SK-N-SH (cell line): ENCODE data around the gene ARHGEF3. TPM values are rescaled to one million over a fixed set of nuclear protein-coding genes. Genes with fewer than 3 reads are reported as not detected.

Experiments
- CTCF ChIA-PET: fragments of 300-600, 350-600 bp; formaldehyde crosslinking; extraction: SDS; loops from one replicate; lab custom pipeline; 2021; lab: Yijun Ruan, JAX
- POLR2A ChIA-PET: fragments of 350-600 bp; sonication (Branson Sonifier 250); formaldehyde crosslinking; extraction: SDS; loops from one replicate; lab custom pipeline; 2020; ENCODE audit warnings: antibody characterized with exemption, inconsistent platforms; lab: Yijun Ruan, JAX
- DNase-seq: peaks from one replicate; pipeline ENCODE4 v3.0.0; 2012
- H2AFZ ChIP-seq: fragments of 200-600 bp; sonication (generic); 2 replicates; pipeline ENCODE4 v1.8.1; 2016; ENCODE audit warnings: antibody characterized with exemption, mild to moderate bottlenecking, low read depth
- H3F3A ChIP-seq: fragments of 200-600 bp; sonication (generic); replicated peaks from 2 replicates; pipeline ENCODE3; 2016; ENCODE audit warnings: antibody characterized with exemption, mild to moderate bottlenecking; ENCODE audit not compliant: insufficient read depth
- H3K27ac ChIP-seq, 2 experiments: fragments of 200-500 bp in 1 of 2; fragments of 200-600 bp in 1 of 2; sonication (Bioruptor generic) in 1 of 2; sonication (generic), shearing (Covaris generic) in 1 of 2; 2 replicates each; pipeline versions ENCODE4 v1.5.1 to v1.6.1; 2014 to 2016; ENCODE audit warnings: low read depth in 2 of 2, inconsistent platforms in 1 of 2, low read length in 1 of 2, mild to moderate bottlenecking in 1 of 2, mixed read lengths in 1 of 2
- H3K27me3 ChIP-seq: fragments of 200-600 bp; sonication (generic), shearing (Covaris generic); 2 replicates; pipeline ENCODE4 v1.6.1; 2016; ENCODE audit warnings: mixed run types; ENCODE audit not compliant: insufficient read depth
- H3K36me3 ChIP-seq, 2 experiments: fragments of 200-500 bp in 1 of 2; fragments of 200-600 bp in 1 of 2; sonication (Bioruptor generic) in 1 of 2; sonication (generic) in 1 of 2; replicated peaks in 1 of 2; 2 replicates each; pipeline versions ENCODE3 to v1.5.1; 2014 to 2016; ENCODE audit warnings: low read length in 1 of 2, mild to moderate bottlenecking in 1 of 2; ENCODE audit not compliant: insufficient read depth in 2 of 2, control insufficient read depth in 1 of 2
- H3K4me1 ChIP-seq, 2 experiments: fragments of 200-500 bp in 1 of 2; fragments of 200-600 bp in 1 of 2; sonication (Bioruptor generic) in 1 of 2; sonication (generic), shearing (Covaris generic) in 1 of 2; 2 replicates each; pipeline versions ENCODE4 v1.5.1 to v1.6.1; 2014 to 2016; ENCODE audit warnings: low read depth in 1 of 2, low read length in 1 of 2, mixed run types in 1 of 2; ENCODE audit not compliant: insufficient read depth in 2 of 2, control insufficient read depth in 1 of 2
- H3K4me2 ChIP-seq: fragments of 200-600 bp; sonication (generic), shearing (Covaris generic); 2 replicates; pipeline ENCODE4 v1.6.1; 2017; ENCODE audit warnings: mixed run types
- H3K4me3 ChIP-seq, 2 experiments: fragments of 200-500 bp in 1 of 2; fragments of 200-600 bp in 1 of 2; sonication (Bioruptor generic) in 1 of 2; sonication (generic), shearing (Covaris generic) in 1 of 2; 2 replicates each; pipeline versions ENCODE4 v1.5.1 to v1.8.1; 2014 to 2016; ENCODE audit warnings: low read depth in 2 of 2, inconsistent platforms in 1 of 2, low read length in 1 of 2, mild to moderate bottlenecking in 1 of 2, mixed read lengths in 1 of 2, moderate library complexity in 1 of 2
- H3K79me2 ChIP-seq: fragments of 200-600 bp; sonication (generic); 2 replicates; pipeline ENCODE4 v1.8.1; 2017; ENCODE audit warnings: mild to moderate bottlenecking; ENCODE audit not compliant: insufficient read depth
- H3K9ac ChIP-seq: fragments of 200-600 bp; sonication (generic); 2 replicates; pipeline ENCODE4 v1.6.1; 2017; ENCODE audit warnings: mixed run types
- H3K9me2 ChIP-seq: fragments of 200-600 bp; sonication (generic); 2 replicates; pipeline ENCODE4 v1.6.1; 2017; ENCODE audit warnings: mixed run types
- H3K9me3 ChIP-seq: fragments of 200-600 bp; sonication (generic); 2 replicates; pipeline ENCODE4 v1.6.1; 2017; ENCODE audit warnings: mixed run types, mild to moderate bottlenecking, moderate library complexity
- H4K20me1 ChIP-seq: fragments of 200-600 bp; sonication (generic); 2 replicates; pipeline ENCODE4 v1.6.1; 2017; ENCODE audit warnings: mild to moderate bottlenecking, mixed run types; ENCODE audit not compliant: insufficient read depth
- EZH2phosphoT487 ChIP-seq: fragments of 200-600 bp; sonication (generic); IDR thresholded peaks from 2 replicates; pipeline ENCODE4 v1.6.1; 2017; ENCODE audit warnings: low read depth, mixed run types, mild to moderate bottlenecking, antibody characterized with exemption, moderate library complexity, borderline replicate concordance
- FOSL2 ChIP-seq: IDR thresholded peaks from 2 replicates; pipeline ENCODE4 v1.4.0; 2012; ENCODE audit warnings: low read depth, mild to moderate bottlenecking, moderate library complexity, borderline replicate concordance
- FOXJ3 ChIP-seq: sonication (generic); formaldehyde crosslinking; IDR thresholded peaks from 2 replicates; pipeline ENCODE4 v1.5.1; 2020; ENCODE audit warnings: mild to moderate bottlenecking, missing genetic modification reagents
- GATA2 ChIP-seq: sonication (generic); formaldehyde crosslinking; IDR thresholded peaks from 2 replicates; pipeline ENCODE4 v1.5.0; 2020; ENCODE audit warnings: mild to moderate bottlenecking, missing genetic modification reagents
- JUND ChIP-seq: IDR thresholded peaks from 2 replicates; pipeline ENCODE4 v1.4.0; 2012
- MEF2A ChIP-seq: IDR thresholded peaks from 2 replicates; pipeline ENCODE4 v1.4.0; 2012; ENCODE audit warnings: low read depth, borderline replicate concordance
- RXRA ChIP-seq: IDR thresholded peaks from 2 replicates; pipeline ENCODE4 v1.4.0; 2012; ENCODE audit warnings: low read depth, mild to moderate bottlenecking, borderline replicate concordance
- TCF12 ChIP-seq: IDR thresholded peaks from 2 replicates; pipeline ENCODE4 v1.4.0; 2012
- WGBS: methylation state at CpG from one replicate; pipeline ENCODE4 v1.1.6; 2017; ENCODE audit warnings: low lambda C conversion rate; 5-methylcytosine and 5-hydroxymethylcytosine counted together
- polyA plus RNA-seq, 3 experiments: library from polyadenylated mRNA; depleted of rRNA; stranded (reverse); fragments of >200 nt; gene quantifications; 2 replicates each; pipeline ENCODE4 v1.2.3, GENCODE V29; 2012
- TF ChIP-seq, protein P1 (sequence below): IDR thresholded peaks from 2 replicates; pipeline ENCODE4 v1.4.0; 2012; ENCODE audit warnings: low read depth, borderline replicate concordance
- TF ChIP-seq, protein P2 (sequence below): IDR thresholded peaks from 2 replicates; pipeline ENCODE4; 2012

The ARHGEF3 gene
- polyA plus RNA-seq, 1 of the 3 experiments (the other 2 are of a cell fraction) = 5.9 TPM

GRCh38 chr3:56835650-56836227 lies 34.0 kb upstream of the ARHGEF3 start:
- Histone ChIP-seq H3K4me2 (no peak overlapping the region), H4K20me1 (no peaks in the 10 kb centered on the region), H3K4me1 (peaks cover 0 to 10% of the 10 kb centered on the region in 2 experiments; a peak in 1 of 4 replicates), H3K27me3 (no peaks in the 10 kb centered on the region), H3K9ac (no peak overlapping the region), H3K27ac (no peak overlapping the region), H3F3A (peaks cover 6% of the 10 kb centered on the region), H3K4me3 (no peak overlapping the region), H3K79me2 (no peaks in the 10 kb centered on the region), H3K36me3 (no peaks in the 10 kb centered on the region), H3K9me2 (no peaks in the 10 kb centered on the region), H3K9me3 (no peaks in the 10 kb centered on the region), H2AFZ (no peak overlapping the region)
- TF ChIP-seq FOXJ3 (CRISPR knock-in tag) (no peak), FOSL2 (no peak)
- DNase-seq = no peak
- POLR2A ChIA-PET = no interaction called here
- WGBS = 72% methylated on average over 6 of the region's 6 CpGs
- CTCF ChIA-PET = interaction anchor here (1.0 kb wide), 1 partner anchor 134 kb away, joined by 3 read pairs; no protein-coding TSS in a partner anchor

DNA sequence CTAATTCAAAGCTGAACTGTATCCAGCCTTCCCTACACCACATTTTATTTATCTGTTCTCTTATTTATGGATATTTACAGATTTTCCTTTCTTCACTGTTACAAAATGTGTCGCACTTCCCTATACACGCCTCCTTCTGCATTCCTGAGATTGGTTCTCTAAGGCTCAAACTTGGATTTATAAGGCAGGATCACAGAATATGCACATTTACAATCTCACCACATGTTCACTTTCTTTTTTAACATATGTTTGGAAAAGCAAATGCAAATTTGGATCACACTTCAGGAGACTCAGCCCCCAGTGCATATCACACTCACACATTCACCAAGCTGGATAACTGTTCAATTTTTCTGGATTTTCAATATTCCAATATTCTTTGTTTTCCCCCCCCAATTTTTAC lies 31.8 kb upstream of the ARHGEF3 start:
- Histone ChIP-seq H3K4me3 (no peak overlapping the region), H3K79me2 (no peaks in the 10 kb centered on the region), H3K4me2 (no peak overlapping the region), H3K9me2 (no peaks in the 10 kb centered on the region), H2AFZ (no peak overlapping the region), H3K4me1 (no peaks in the 10 kb centered on the region), H3K27me3 (no peaks in the 10 kb centered on the region), H4K20me1 (no peaks in the 10 kb centered on the region), H3F3A (no peaks in the 10 kb centered on the region), H3K27ac (no peak overlapping the region), H3K9ac (no peak overlapping the region), H3K36me3 (no peaks in the 10 kb centered on the region), H3K9me3 (no peaks in the 10 kb centered on the region)
- TF ChIP-seq JUND (no peak), TCF12 (no peak), MEF2A (no peak), RXRA (no peak), EZH2phosphoT487 (no peak)
- TF ChIP-seq, protein P1, sequence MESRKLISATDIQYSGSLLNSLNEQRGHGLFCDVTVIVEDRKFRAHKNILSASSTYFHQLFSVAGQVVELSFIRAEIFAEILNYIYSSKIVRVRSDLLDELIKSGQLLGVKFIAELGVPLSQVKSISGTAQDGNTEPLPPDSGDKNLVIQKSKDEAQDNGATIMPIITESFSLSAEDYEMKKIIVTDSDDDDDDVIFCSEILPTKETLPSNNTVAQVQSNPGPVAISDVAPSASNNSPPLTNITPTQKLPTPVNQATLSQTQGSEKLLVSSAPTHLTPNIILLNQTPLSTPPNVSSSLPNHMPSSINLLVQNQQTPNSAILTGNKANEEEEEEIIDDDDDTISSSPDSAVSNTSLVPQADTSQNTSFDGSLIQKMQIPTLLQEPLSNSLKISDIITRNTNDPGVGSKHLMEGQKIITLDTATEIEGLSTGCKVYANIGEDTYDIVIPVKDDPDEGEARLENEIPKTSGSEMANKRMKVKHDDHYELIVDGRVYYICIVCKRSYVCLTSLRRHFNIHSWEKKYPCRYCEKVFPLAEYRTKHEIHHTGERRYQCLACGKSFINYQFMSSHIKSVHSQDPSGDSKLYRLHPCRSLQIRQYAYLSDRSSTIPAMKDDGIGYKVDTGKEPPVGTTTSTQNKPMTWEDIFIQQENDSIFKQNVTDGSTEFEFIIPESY = no peak
- ChIA-PET CTCF (interaction anchor here (1.4 kb wide), 1 partner anchor 35 kb away, joined by 6 read pairs; no protein-coding TSS in a partner anchor), POLR2A (no interaction called here)
- DNase-seq = no peak
- 98% methylated on average over 2 of the region's 2 CpGs for WGBS

- no peak for DNase-seq
- Histone ChIP-seq H4K20me1 (no peaks in the 10 kb centered on the region), H3K9ac (no peak overlapping the region), H3K27me3 (no peaks in the 10 kb centered on the region), H2AFZ (no peak overlapping the region), H3K4me1 (no peaks in the 10 kb centered on the region), H3K4me2 (no peak overlapping the region), H3K9me3 (no peaks in the 10 kb centered on the region), H3K79me2 (no peaks in the 10 kb centered on the region), H3F3A (no peaks in the 10 kb centered on the region), H3K27ac (no peak overlapping the region), H3K9me2 (no peaks in the 10 kb centered on the region), H3K36me3 (no peaks in the 10 kb centered on the region), H3K4me3 (no peak overlapping the region)
- ChIA-PET POLR2A (no interaction called here), CTCF (interaction anchor here (0.8 kb wide), 1 partner anchor 23 kb away, joined by 3 read pairs; no protein-coding TSS in a partner anchor)
- no peak for TF ChIP-seq FOXJ3 (CRISPR knock-in tag)
- TF ChIP-seq GATA2 (CRISPR knock-in tag) = no peak
- TF ChIP-seq, protein P2, sequence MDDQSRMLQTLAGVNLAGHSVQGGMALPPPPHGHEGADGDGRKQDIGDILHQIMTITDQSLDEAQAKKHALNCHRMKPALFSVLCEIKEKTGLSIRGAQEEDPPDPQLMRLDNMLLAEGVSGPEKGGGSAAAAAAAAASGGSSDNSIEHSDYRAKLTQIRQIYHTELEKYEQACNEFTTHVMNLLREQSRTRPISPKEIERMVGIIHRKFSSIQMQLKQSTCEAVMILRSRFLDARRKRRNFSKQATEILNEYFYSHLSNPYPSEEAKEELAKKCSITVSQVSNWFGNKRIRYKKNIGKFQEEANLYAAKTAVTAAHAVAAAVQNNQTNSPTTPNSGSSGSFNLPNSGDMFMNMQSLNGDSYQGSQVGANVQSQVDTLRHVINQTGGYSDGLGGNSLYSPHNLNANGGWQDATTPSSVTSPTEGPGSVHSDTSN = no peak
These were observed 31.3 kb upstream of the ARHGEF3 start for GRCh38 chr3:56833022-56833421.
